GM23338 (cell line): ENCODE data around the gene SLC36A1. TPM values are rescaled to one million over a fixed set of nuclear protein-coding genes. Genes with fewer than 3 reads are reported as not detected.

Experiments
- ATAC-seq: fragments of 200-7000 bp; cut with Tn5 transposase; 3 replicates; pipeline ENCODE4 v1.9.1; 2020
- DNase-seq: peaks from one replicate; pipeline ENCODE4 v3.0.0-alpha.2; 2015; ENCODE audit warnings: low spot score
- H2AFZ ChIP-seq: fragments of 200-600 bp; sonication (generic); 2 replicates; pipeline ENCODE4 v1.8.0; 2016; ENCODE audit warnings: antibody characterized with exemption, mild to moderate bottlenecking, moderate library complexity
- H3F3A ChIP-seq: fragments of 200-600 bp; sonication (generic); replicated peaks from 2 replicates; pipeline ENCODE4 v1.8.0; 2017; ENCODE audit warnings: antibody characterized with exemption, mixed run types, low read depth
- H3K27ac ChIP-seq: fragments of 200-600 bp; sonication (generic); 2 replicates; pipeline ENCODE4 v1.6.1; 2016; ENCODE audit warnings: low read depth
- H3K27me3 ChIP-seq: fragments of 200-600 bp; sonication (generic); 2 replicates; pipeline ENCODE4 v1.8.0; 2016; ENCODE audit warnings: mild to moderate bottlenecking, mixed run types, moderate library complexity; ENCODE audit not compliant: insufficient read depth
- H3K36me3 ChIP-seq: fragments of 200-600 bp; sonication (generic); 2 replicates; pipeline ENCODE4 v1.8.0; 2016; ENCODE audit warnings: mild to moderate bottlenecking; ENCODE audit not compliant: insufficient read depth
- H3K4me1 ChIP-seq: fragments of 200-600 bp; sonication (generic); 2 replicates; pipeline ENCODE4 v1.8.0; 2016; ENCODE audit warnings: mild to moderate bottlenecking, moderate library complexity; ENCODE audit not compliant: insufficient read depth
- H3K4me2 ChIP-seq: fragments of 200-600 bp; sonication (generic); 2 replicates; pipeline ENCODE4 v1.7.1; 2017; ENCODE audit warnings: mixed run types
- H3K4me3 ChIP-seq: fragments of 200-600 bp; sonication (generic); 2 replicates; pipeline ENCODE4 v1.6.1; 2016; ENCODE audit warnings: mixed run types
- H3K79me2 ChIP-seq: fragments of 200-600 bp; sonication (generic); replicated peaks from 2 replicates; pipeline ENCODE4 v1.8.0; 2017; ENCODE audit warnings: mild to moderate bottlenecking; ENCODE audit not compliant: insufficient read depth
- H3K9me2 ChIP-seq: fragments of 200-600 bp; sonication (generic); 2 replicates; pipeline ENCODE4 v1.8.0; 2017; ENCODE audit not compliant: insufficient read depth
- H4K20me1 ChIP-seq: fragments of 200-600 bp; sonication (generic); replicated peaks from 2 replicates; pipeline ENCODE4 v1.8.0; 2017; ENCODE audit warnings: mild to moderate bottlenecking; ENCODE audit not compliant: insufficient read depth
- H3K27ac Mint-ChIP-seq: 2 replicates; pipeline ENCODE4 v1.8.0; 2020; ENCODE audit warnings: inconsistent platforms, mild to moderate bottlenecking, moderate library complexity, mixed read lengths
- H3K27me3 Mint-ChIP-seq: 3 replicates; pipeline ENCODE4 v1.8.0; 2022; ENCODE audit warnings: low read depth, mild to moderate bottlenecking, moderate library complexity, mixed read lengths, inconsistent platforms; ENCODE audit not compliant: insufficient read depth, poor library complexity
- H3K36me3 Mint-ChIP-seq: 3 replicates; pipeline ENCODE4 v1.8.0; 2021; ENCODE audit warnings: low read depth, mild to moderate bottlenecking, inconsistent platforms, moderate library complexity, mixed read lengths
- H3K4me1 Mint-ChIP-seq: 3 replicates; pipeline ENCODE4 v1.8.0; 2020; ENCODE audit warnings: mild to moderate bottlenecking, inconsistent platforms, mixed read lengths
- H3K4me3 Mint-ChIP-seq: 3 replicates; pipeline ENCODE4 v1.8.0; 2021; ENCODE audit warnings: moderate library complexity, mild to moderate bottlenecking, inconsistent platforms, mixed read lengths
- H3K9me3 Mint-ChIP-seq: 3 replicates; pipeline ENCODE4 v1.8.0; 2020; ENCODE audit warnings: moderate library complexity, mild to moderate bottlenecking, inconsistent platforms, mixed read lengths
- EZH2 ChIP-seq: fragments of 200-600 bp; sonication (generic); IDR thresholded peaks from one replicate; pipeline ENCODE4 v1.8.0; 2017; ENCODE audit warnings: antibody characterized with exemption, mild to moderate bottlenecking, low read depth; ENCODE audit not compliant: unreplicated experiment
- EZH2phosphoT487 ChIP-seq: fragments of 200-600 bp; sonication (generic); IDR thresholded peaks from one replicate; pipeline ENCODE4 v1.8.1; 2018; ENCODE audit warnings: antibody characterized with exemption; ENCODE audit not compliant: unreplicated experiment
- NANOG ChIP-seq: IDR thresholded peaks from 2 replicates; pipeline ENCODE4 v1.6.1; 2016; ENCODE audit warnings: antibody characterized with exemption, borderline replicate concordance
- POLR2AphosphoS5 ChIP-seq: IDR thresholded peaks from 2 replicates; pipeline ENCODE4 v1.6.1; 2016; ENCODE audit warnings: antibody characterized with exemption, low read depth
- ZNF114 ChIP-seq: fragments of 250-450 bp; sonication (Bioruptor Pico); IDR thresholded peaks from 2 replicates; pipeline ENCODE4 v1.5.0; 2020; ENCODE audit warnings: mild to moderate bottlenecking, moderate library complexity
- ZNF331 ChIP-seq: fragments of 250-450 bp; sonication (Bioruptor Pico); IDR thresholded peaks from 2 replicates; pipeline ENCODE4 v1.5.0; 2020; ENCODE audit warnings: low read depth, mild to moderate bottlenecking, moderate library complexity
- polyA plus RNA-seq: library from polyadenylated mRNA; unstranded; fragments of >200 nt; fragmentation: Nextera tagmentation; extraction: Ambion mirVana; gene quantifications from 2 replicates; pipeline ENCODE4 v1.2.1, GENCODE V29; 2016
- total RNA-seq: library from RNA; depleted of rRNA; stranded (reverse); fragments of >200 nt; shearing (Covaris generic); gene quantifications from 2 replicates; pipeline ENCODE4 v1.2.3, GENCODE V29; 2014
- TF ChIP-seq, protein P1 (sequence below), 2 experiments: fragments of 200-600 bp in 1 of 2; sonication (generic) in 1 of 2; conservative IDR thresholded peaks; 2 replicates each; pipeline versions ENCODE4 v1.5.1 to v1.6.1; 2016 to 2017; ENCODE audit warnings: antibody characterized with exemption in 2 of 2, low read depth in 2 of 2, mild to moderate bottlenecking in 2 of 2, moderate library complexity in 1 of 2
- TF ChIP-seq, protein P2 (sequence below): IDR thresholded peaks from one replicate; pipeline ENCODE4 v1.6.1; 2018; ENCODE audit warnings: antibody characterized with exemption; ENCODE audit not compliant: unreplicated experiment
- TF ChIP-seq, protein P3 (sequence below): IDR thresholded peaks from 2 replicates; pipeline ENCODE4 v1.6.1; 2016; ENCODE audit warnings: antibody characterized with exemption
- TF ChIP-seq, protein P4 (sequence below): fragments of 250-450 bp; sonication (Bioruptor Pico); IDR thresholded peaks from 2 replicates; pipeline ENCODE4 v1.5.0; 2020; ENCODE audit warnings: mild to moderate bottlenecking, moderate library complexity

Gene SLC36A1
- total and polyA plus RNA-seq, 2 experiments from 2014 or later: 5.2 to 10.4 TPM

DNA sequence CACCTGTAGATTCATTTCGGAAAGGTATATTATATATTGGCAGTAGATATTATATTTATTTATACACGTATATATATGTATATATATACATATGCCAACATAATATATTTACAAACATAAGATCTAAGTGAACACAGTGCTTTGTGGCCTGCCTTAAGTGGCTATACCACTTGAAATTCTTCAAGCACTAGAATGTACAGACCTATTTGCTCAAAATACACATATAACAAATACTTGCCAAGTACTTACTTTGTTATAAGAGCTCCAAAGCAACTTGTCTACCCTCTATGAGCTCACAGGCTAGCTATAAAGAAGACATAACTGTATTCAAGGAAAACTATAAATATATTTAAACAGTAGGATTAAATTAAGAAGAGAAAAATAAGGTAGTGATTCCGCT is 33.6 kb upstream of the SLC36A1 start (continued):
- TF ChIP-seq, protein P1, sequence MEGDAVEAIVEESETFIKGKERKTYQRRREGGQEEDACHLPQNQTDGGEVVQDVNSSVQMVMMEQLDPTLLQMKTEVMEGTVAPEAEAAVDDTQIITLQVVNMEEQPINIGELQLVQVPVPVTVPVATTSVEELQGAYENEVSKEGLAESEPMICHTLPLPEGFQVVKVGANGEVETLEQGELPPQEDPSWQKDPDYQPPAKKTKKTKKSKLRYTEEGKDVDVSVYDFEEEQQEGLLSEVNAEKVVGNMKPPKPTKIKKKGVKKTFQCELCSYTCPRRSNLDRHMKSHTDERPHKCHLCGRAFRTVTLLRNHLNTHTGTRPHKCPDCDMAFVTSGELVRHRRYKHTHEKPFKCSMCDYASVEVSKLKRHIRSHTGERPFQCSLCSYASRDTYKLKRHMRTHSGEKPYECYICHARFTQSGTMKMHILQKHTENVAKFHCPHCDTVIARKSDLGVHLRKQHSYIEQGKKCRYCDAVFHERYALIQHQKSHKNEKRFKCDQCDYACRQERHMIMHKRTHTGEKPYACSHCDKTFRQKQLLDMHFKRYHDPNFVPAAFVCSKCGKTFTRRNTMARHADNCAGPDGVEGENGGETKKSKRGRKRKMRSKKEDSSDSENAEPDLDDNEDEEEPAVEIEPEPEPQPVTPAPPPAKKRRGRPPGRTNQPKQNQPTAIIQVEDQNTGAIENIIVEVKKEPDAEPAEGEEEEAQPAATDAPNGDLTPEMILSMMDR (conservative IDR thresholded peaks at IDR 0.05; ENCODE audit: low read depth in 2 of 2): no peak
- TF ChIP-seq ZNF331 (CRISPR knock-in tag): no peak

- Histone ChIP-seq H3K27ac (no peak overlapping the region), H3K36me3 (peaks cover 11% of the 10 kb centered on the region; the same call in 1 of the 2 replicates), H3K4me3 (no peak overlapping the region), H3K4me1 (peaks cover 2% of the 10 kb centered on the region; the same call in 1 of the 2 replicates), H3K79me2 (no peaks in the 10 kb centered on the region), H2AFZ (no peak overlapping the region), H4K20me1 (no peaks in the 10 kb centered on the region), H3K4me2 (no peak overlapping the region), H3K27me3 (no peaks in the 10 kb centered on the region), H3F3A (no peaks in the 10 kb centered on the region), H3K9me2 (no peaks in the 10 kb centered on the region)
- Mint-ChIP-seq H3K27me3 (peaks cover 3% of the 10 kb centered on the region), H3K9me3 (peaks cover 31% of the 10 kb centered on the region), H3K4me1 (no peaks in the 10 kb centered on the region), H3K36me3 (peaks cover 27% of the 10 kb centered on the region), H3K4me3 (no peak overlapping the region), H3K27ac (no peak overlapping the region)
- no peak for ATAC-seq
- no peak for DNase-seq
- TF ChIP-seq POLR2AphosphoS5: no peak
- TF ChIP-seq NANOG: no peak
- TF ChIP-seq, protein P1 (conservative IDR thresholded peaks at IDR 0.05; ENCODE audit: low read depth in 2 of 2): no peak
- TF ChIP-seq, protein P2, sequence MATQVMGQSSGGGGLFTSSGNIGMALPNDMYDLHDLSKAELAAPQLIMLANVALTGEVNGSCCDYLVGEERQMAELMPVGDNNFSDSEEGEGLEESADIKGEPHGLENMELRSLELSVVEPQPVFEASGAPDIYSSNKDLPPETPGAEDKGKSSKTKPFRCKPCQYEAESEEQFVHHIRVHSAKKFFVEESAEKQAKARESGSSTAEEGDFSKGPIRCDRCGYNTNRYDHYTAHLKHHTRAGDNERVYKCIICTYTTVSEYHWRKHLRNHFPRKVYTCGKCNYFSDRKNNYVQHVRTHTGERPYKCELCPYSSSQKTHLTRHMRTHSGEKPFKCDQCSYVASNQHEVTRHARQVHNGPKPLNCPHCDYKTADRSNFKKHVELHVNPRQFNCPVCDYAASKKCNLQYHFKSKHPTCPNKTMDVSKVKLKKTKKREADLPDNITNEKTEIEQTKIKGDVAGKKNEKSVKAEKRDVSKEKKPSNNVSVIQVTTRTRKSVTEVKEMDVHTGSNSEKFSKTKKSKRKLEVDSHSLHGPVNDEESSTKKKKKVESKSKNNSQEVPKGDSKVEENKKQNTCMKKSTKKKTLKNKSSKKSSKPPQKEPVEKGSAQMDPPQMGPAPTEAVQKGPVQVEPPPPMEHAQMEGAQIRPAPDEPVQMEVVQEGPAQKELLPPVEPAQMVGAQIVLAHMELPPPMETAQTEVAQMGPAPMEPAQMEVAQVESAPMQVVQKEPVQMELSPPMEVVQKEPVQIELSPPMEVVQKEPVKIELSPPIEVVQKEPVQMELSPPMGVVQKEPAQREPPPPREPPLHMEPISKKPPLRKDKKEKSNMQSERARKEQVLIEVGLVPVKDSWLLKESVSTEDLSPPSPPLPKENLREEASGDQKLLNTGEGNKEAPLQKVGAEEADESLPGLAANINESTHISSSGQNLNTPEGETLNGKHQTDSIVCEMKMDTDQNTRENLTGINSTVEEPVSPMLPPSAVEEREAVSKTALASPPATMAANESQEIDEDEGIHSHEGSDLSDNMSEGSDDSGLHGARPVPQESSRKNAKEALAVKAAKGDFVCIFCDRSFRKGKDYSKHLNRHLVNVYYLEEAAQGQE: no peak
- TF ChIP-seq EZH2: no peak
- TF ChIP-seq ZNF114: no peak
- TF ChIP-seq, protein P3, sequence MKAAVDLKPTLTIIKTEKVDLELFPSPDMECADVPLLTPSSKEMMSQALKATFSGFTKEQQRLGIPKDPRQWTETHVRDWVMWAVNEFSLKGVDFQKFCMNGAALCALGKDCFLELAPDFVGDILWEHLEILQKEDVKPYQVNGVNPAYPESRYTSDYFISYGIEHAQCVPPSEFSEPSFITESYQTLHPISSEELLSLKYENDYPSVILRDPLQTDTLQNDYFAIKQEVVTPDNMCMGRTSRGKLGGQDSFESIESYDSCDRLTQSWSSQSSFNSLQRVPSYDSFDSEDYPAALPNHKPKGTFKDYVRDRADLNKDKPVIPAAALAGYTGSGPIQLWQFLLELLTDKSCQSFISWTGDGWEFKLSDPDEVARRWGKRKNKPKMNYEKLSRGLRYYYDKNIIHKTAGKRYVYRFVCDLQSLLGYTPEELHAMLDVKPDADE: no peak
- TF ChIP-seq, protein P4, sequence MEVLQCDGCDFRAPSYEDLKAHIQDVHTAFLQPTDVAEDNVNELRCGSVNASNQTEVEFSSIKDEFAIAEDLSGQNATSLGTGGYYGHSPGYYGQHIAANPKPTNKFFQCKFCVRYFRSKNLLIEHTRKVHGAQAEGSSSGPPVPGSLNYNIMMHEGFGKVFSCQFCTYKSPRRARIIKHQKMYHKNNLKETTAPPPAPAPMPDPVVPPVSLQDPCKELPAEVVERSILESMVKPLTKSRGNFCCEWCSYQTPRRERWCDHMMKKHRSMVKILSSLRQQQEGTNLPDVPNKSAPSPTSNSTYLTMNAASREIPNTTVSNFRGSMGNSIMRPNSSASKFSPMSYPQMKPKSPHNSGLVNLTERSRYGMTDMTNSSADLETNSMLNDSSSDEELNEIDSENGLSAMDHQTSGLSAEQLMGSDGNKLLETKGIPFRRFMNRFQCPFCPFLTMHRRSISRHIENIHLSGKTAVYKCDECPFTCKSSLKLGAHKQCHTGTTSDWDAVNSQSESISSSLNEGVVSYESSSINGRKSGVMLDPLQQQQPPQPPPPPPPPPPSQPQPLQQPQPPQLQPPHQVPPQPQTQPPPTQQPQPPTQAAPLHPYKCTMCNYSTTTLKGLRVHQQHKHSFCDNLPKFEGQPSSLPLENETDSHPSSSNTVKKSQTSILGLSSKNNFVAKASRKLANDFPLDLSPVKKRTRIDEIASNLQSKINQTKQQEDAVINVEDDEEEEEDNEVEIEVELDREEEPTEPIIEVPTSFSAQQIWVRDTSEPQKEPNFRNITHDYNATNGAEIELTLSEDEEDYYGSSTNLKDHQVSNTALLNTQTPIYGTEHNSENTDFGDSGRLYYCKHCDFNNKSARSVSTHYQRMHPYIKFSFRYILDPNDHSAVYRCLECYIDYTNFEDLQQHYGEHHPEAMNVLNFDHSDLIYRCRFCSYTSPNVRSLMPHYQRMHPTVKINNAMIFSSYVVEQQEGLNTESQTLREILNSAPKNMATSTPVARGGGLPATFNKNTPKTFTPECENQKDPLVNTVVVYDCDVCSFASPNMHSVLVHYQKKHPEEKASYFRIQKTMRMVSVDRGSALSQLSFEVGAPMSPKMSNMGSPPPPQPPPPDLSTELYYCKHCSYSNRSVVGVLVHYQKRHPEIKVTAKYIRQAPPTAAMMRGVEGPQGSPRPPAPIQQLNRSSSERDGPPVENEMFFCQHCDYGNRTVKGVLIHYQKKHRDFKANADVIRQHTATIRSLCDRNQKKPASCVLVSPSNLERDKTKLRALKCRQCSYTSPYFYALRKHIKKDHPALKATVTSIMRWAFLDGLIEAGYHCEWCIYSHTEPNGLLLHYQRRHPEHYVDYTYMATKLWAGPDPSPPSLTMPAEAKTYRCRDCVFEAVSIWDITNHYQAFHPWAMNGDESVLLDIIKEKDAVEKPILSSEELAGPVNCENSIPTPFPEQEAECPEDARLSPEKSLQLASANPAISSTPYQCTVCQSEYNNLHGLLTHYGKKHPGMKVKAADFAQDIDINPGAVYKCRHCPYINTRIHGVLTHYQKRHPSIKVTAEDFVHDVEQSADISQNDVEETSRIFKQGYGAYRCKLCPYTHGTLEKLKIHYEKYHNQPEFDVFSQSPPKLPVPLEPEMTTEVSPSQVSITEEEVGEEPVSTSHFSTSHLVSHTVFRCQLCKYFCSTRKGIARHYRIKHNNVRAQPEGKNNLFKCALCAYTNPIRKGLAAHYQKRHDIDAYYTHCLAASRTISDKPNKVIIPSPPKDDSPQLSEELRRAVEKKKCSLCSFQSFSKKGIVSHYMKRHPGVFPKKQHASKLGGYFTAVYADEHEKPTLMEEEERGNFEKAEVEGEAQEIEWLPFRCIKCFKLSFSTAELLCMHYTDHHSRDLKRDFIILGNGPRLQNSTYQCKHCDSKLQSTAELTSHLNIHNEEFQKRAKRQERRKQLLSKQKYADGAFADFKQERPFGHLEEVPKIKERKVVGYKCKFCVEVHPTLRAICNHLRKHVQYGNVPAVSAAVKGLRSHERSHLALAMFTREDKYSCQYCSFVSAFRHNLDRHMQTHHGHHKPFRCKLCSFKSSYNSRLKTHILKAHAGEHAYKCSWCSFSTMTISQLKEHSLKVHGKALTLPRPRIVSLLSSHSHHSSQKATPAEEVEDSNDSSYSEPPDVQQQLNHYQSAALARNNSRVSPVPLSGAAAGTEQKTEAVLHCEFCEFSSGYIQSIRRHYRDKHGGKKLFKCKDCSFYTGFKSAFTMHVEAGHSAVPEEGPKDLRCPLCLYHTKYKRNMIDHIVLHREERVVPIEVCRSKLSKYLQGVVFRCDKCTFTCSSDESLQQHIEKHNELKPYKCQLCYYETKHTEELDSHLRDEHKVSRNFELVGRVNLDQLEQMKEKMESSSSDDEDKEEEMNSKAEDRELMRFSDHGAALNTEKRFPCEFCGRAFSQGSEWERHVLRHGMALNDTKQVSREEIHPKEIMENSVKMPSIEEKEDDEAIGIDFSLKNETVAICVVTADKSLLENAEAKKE: no peak
- no peak for TF ChIP-seq ZNF331 (CRISPR knock-in tag)
- no peak for TF ChIP-seq EZH2phosphoT487
These were observed 32.9 kb upstream of the SLC36A1 start for GRCh38 chr5:151414536-151414935.
